GM12878 (cell line): ENCODE data around the gene GRIN2D. TPM values are rescaled to one million over a fixed set of nuclear protein-coding genes. Genes with fewer than 3 reads are reported as not detected.
A peak's percentile ranks its signal among the peaks of the same experiment; 100 is the strongest.

Source experiments
- BRCA1 ChIP-seq: IDR thresholded peaks from 2 replicates; pipeline ENCODE4 v1.6.1; 2011; ENCODE audit warnings: low read depth, low read length, improper control_type of control experiment
- CHD2 ChIP-seq: IDR thresholded peaks from 2 replicates; pipeline ENCODE4 v1.6.1; 2011; ENCODE audit warnings: low read depth, low read length, improper control_type of control experiment, borderline replicate concordance
- FOXK2 ChIP-seq: fragments of 450-650 bp; IDR thresholded peaks from 2 replicates; pipeline ENCODE4 v1.6.1; 2017; ENCODE audit warnings: mild to moderate bottlenecking, moderate library complexity
- GATAD2B ChIP-seq: fragments of 450-650 bp; conservative IDR thresholded peaks from 2 replicates; pipeline ENCODE4 v1.6.1; 2017; ENCODE audit warnings: low read depth, mild to moderate bottlenecking, moderate library complexity
- IRF4 ChIP-seq: IDR thresholded peaks from 2 replicates; pipeline ENCODE4 v1.6.1; 2011; ENCODE audit warnings: low read depth, low read length
- JUND ChIP-seq: IDR thresholded peaks from 2 replicates; pipeline ENCODE4 v1.6.1; 2012; ENCODE audit warnings: low read depth, mild to moderate bottlenecking, low read length, improper control_type of control experiment, moderate library complexity
- KAT2A ChIP-seq: conservative IDR thresholded peaks from 2 replicates; pipeline ENCODE4 v1.6.1; 2011; ENCODE audit warnings: low read depth, low read length; ENCODE audit not compliant: control insufficient read depth
- MAX ChIP-seq: IDR thresholded peaks from 2 replicates; pipeline ENCODE4 v1.6.1; 2012; ENCODE audit warnings: low read depth, low read length, improper control_type of control experiment
- NKRF ChIP-seq: fragments of 450-650 bp; conservative IDR thresholded peaks from 2 replicates; pipeline ENCODE4 v1.6.1; 2017; ENCODE audit warnings: mild to moderate bottlenecking, moderate library complexity
- NR2F1 ChIP-seq: fragments of 450-650 bp; conservative IDR thresholded peaks from 2 replicates; pipeline ENCODE4 v1.6.1; 2017; ENCODE audit warnings: mild to moderate bottlenecking
- NRF1 ChIP-seq: conservative IDR thresholded peaks from 2 replicates; pipeline ENCODE4 v1.6.1; 2011; ENCODE audit warnings: mild to moderate bottlenecking, low read depth, low read length, improper control_type of control experiment
- POLR2AphosphoS5 ChIP-seq: IDR thresholded peaks from 2 replicates; pipeline ENCODE4 v1.6.1; 2011; ENCODE audit warnings: mild to moderate bottlenecking, low read length, inconsistent platforms
- RELA ChIP-seq: fragments of 450-650 bp; IDR thresholded peaks from 2 replicates; pipeline ENCODE4 v1.8.0; 2014; ENCODE audit warnings: borderline replicate concordance; ENCODE audit not compliant: partially characterized antibody
- RFX5 ChIP-seq: IDR thresholded peaks from 2 replicates; pipeline ENCODE4 v1.6.1; 2011; ENCODE audit warnings: low read depth, low read length, improper control_type of control experiment
- SIN3A ChIP-seq: IDR thresholded peaks from 2 replicates; pipeline ENCODE4 v1.6.1; 2012; ENCODE audit warnings: low read depth, low read length, improper control_type of control experiment
- SKIL ChIP-seq: fragments of 450-650 bp; IDR thresholded peaks from 2 replicates; pipeline ENCODE4 v1.6.1; 2017; ENCODE audit warnings: mild to moderate bottlenecking, low read depth, inconsistent platforms; ENCODE audit not compliant: poor library complexity, severe bottlenecking
- SMAD5 ChIP-seq: IDR thresholded peaks from 2 replicates; pipeline ENCODE4 v1.6.1; 2016; ENCODE audit warnings: antibody characterized with exemption, low read depth
- SRF ChIP-seq, 2 experiments: IDR thresholded peaks; 2 replicates each; pipeline ENCODE4 v1.6.1; 2011; ENCODE audit warnings: low read depth in 2 of 2, low read length in 2 of 2, mild to moderate bottlenecking in 1 of 2, moderate library complexity in 1 of 2
- SUPT20H ChIP-seq: IDR thresholded peaks from 2 replicates; pipeline ENCODE4 v1.6.1; 2011; ENCODE audit warnings: low read depth, mild to moderate bottlenecking, low read length, moderate library complexity, borderline replicate concordance; ENCODE audit not compliant: control insufficient read depth
- SUZ12 ChIP-seq: fragments of 200-600 bp; sonication (generic); IDR thresholded peaks from one replicate; pipeline ENCODE4 v1.6.1; 2018; ENCODE audit warnings: antibody characterized with exemption, mild to moderate bottlenecking; ENCODE audit not compliant: unreplicated experiment
- polyA plus RNA-seq, 11 experiments: library from polyadenylated mRNA; depleted of rRNA in 4 of 11; unstranded in 6 of 11; stranded (reverse) in 5 of 11; fragments of >200 nt; fragmentation: Nextera tagmentation in 4 of 11; fragmentation: Illumina TruSeq in 1 of 11; extraction: Ambion mirVana in 4 of 11; extraction: Trizol in 1 of 11; gene quantifications; 1 replicate in 1 of 11; 2 replicates in 10 of 11; pipeline versions ENCODE4 v1.2.1 to v1.2.3, GENCODE V29; 2011 to 2016; ENCODE audit warnings: inconsistent platforms in 2 of 11, missing spikeins in 2 of 11, low read depth in 1 of 11
- total RNA-seq, 4 experiments: library from RNA; depleted of rRNA in 3 of 4; stranded (reverse); fragments of >200 nt in 3 of 4; fragmentation: Illumina TruSeq in 1 of 4; extraction: Trizol in 1 of 4; gene quantifications; 2 replicates each; pipeline versions ENCODE4 v1.2.1 to v1.2.3, GENCODE V29; 2013 to 2021
- TF ChIP-seq, protein P1 (sequence below): IDR thresholded peaks from 2 replicates; pipeline ENCODE4 v1.6.1; 2012; ENCODE audit warnings: mild to moderate bottlenecking, low read depth, low read length
- TF ChIP-seq, protein P2 (sequence below): IDR thresholded peaks from 2 replicates; pipeline ENCODE4 v1.6.1; 2011; ENCODE audit warnings: low read depth, low read length, improper control_type of control experiment, borderline replicate concordance

The GRIN2D gene
- total and polyA plus RNA-seq, 10 of the 15 experiments (the other 5 are each of a cell fraction or from before 2014, with no cell fraction given): 0.03 to 0.38 (median 0.04) TPM; not detected in 3

DNA sequence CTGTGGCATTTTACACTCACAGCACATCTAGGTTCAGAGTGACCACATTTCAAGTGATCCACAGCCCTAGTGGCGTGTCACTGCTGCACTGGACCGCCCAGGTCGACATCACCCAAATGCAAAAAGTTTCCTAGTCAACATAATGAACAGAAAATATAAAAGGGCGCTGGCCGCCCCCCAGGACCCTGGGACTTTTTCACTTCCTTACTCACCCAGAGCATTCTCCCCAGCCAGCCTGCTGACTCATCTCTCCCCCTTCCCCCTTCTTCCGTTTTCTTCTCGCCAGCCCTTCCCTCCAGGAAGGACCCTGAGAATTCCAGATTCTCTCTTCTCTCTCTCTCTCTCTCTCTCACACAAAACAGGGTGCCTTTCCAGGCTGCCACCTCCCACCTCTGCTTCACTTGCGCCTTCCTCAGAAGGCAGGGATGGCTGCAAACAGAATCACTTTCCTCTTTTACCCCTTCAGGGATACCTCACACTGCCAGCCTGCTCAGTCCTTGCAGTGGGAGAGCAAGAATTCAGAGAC is 31.3 kb downstream of the GRIN2D start (continued):
- TF ChIP-seq MAX (no peak), KAT2A (no peak), SUZ12 (no peak), SKIL (no peak), RELA (no peak), RFX5 (no peak), SIN3A (no peak), SRF (IDR thresholded peaks at IDR 0.05; ENCODE audit: low read depth in 2 of 2, low read length in 2 of 2) (no peak), CHD2 (peak; percentile 41; the same call in 1 of the 2 replicates), SMAD5 (no peak), FOXK2 (no peak), NRF1 (no peak), NKRF (no peak), IRF4 (no peak), JUND (0 out of 2 replicates have a peak, but pooled peaks have one; percentile 31), POLR2AphosphoS5 (no peak), SUPT20H (no peak), BRCA1 (no peak), NR2F1 (no peak; the same call in 1 of the 2 replicates), GATAD2B (peak; percentile 65)
- TF ChIP-seq, protein P1, sequence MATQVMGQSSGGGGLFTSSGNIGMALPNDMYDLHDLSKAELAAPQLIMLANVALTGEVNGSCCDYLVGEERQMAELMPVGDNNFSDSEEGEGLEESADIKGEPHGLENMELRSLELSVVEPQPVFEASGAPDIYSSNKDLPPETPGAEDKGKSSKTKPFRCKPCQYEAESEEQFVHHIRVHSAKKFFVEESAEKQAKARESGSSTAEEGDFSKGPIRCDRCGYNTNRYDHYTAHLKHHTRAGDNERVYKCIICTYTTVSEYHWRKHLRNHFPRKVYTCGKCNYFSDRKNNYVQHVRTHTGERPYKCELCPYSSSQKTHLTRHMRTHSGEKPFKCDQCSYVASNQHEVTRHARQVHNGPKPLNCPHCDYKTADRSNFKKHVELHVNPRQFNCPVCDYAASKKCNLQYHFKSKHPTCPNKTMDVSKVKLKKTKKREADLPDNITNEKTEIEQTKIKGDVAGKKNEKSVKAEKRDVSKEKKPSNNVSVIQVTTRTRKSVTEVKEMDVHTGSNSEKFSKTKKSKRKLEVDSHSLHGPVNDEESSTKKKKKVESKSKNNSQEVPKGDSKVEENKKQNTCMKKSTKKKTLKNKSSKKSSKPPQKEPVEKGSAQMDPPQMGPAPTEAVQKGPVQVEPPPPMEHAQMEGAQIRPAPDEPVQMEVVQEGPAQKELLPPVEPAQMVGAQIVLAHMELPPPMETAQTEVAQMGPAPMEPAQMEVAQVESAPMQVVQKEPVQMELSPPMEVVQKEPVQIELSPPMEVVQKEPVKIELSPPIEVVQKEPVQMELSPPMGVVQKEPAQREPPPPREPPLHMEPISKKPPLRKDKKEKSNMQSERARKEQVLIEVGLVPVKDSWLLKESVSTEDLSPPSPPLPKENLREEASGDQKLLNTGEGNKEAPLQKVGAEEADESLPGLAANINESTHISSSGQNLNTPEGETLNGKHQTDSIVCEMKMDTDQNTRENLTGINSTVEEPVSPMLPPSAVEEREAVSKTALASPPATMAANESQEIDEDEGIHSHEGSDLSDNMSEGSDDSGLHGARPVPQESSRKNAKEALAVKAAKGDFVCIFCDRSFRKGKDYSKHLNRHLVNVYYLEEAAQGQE: no peak
- TF ChIP-seq, protein P2, sequence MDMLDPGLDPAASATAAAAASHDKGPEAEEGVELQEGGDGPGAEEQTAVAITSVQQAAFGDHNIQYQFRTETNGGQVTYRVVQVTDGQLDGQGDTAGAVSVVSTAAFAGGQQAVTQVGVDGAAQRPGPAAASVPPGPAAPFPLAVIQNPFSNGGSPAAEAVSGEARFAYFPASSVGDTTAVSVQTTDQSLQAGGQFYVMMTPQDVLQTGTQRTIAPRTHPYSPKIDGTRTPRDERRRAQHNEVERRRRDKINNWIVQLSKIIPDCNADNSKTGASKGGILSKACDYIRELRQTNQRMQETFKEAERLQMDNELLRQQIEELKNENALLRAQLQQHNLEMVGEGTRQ: no peak
